Nephron progenitor cell (in vitro differentiated cells): ENCODE measurements around the gene GABRA6.

Experiments
- DNase-seq: peaks from one replicate; pipeline ENCODE4 v3.0.0; 2021
- H3K27ac Mint-ChIP-seq: 2 replicates; pipeline ENCODE4 v1.8.0; 2021; ENCODE audit warnings: mild to moderate bottlenecking, moderate library complexity, mixed read lengths
- H3K27me3 Mint-ChIP-seq: 2 replicates; pipeline ENCODE4 v1.8.0; 2021; ENCODE audit warnings: mild to moderate bottlenecking, low read depth, mixed read lengths; ENCODE audit not compliant: poor library complexity
- H3K36me3 Mint-ChIP-seq: 2 replicates; pipeline ENCODE4 v1.8.0; 2021; ENCODE audit warnings: low read depth, mixed read lengths
- H3K4me1 Mint-ChIP-seq: 2 replicates; pipeline ENCODE4 v1.8.0; 2021; ENCODE audit warnings: mixed read lengths
- H3K4me3 Mint-ChIP-seq: 2 replicates; pipeline ENCODE4 v1.8.0; 2021; ENCODE audit warnings: mild to moderate bottlenecking, moderate library complexity, mixed read lengths
- H3K9me3 Mint-ChIP-seq: 2 replicates; pipeline ENCODE4 v1.8.0; 2021; ENCODE audit warnings: mild to moderate bottlenecking, moderate library complexity, mixed read lengths
- CTCF ChIP-seq: fragments of 200-600 bp; sonication (generic); IDR thresholded peaks from 2 replicates; pipeline ENCODE4 v1.5.0; 2021; ENCODE audit warnings: antibody characterized with exemption

Gene GABRA6

GRCh38 chr5:161751265-161751664 is 65.7 kb downstream of the GABRA6 start:
- no peak for DNase-seq
- Mint-ChIP-seq H3K27ac (no peak overlapping the region), H3K4me1 (no peaks in the 10 kb centered on the region), H3K4me3 (no peak overlapping the region), H3K9me3 (no peaks in the 10 kb centered on the region), H3K36me3 (no peaks in the 10 kb centered on the region), H3K27me3 (peaks cover 7% of the 10 kb centered on the region)
- TF ChIP-seq CTCF, result no peak
